LNCAP (cell line): ENCODE data around the gene SLC25A12.

Source experiments
- TF ChIP-seq, protein P1 (sequence below): fragments of 450-650 bp; IDR thresholded peaks from 2 replicates; pipeline ENCODE4 v1.5.1; 2017; ENCODE audit warnings: mild to moderate bottlenecking

Gene SLC25A12

DNA sequence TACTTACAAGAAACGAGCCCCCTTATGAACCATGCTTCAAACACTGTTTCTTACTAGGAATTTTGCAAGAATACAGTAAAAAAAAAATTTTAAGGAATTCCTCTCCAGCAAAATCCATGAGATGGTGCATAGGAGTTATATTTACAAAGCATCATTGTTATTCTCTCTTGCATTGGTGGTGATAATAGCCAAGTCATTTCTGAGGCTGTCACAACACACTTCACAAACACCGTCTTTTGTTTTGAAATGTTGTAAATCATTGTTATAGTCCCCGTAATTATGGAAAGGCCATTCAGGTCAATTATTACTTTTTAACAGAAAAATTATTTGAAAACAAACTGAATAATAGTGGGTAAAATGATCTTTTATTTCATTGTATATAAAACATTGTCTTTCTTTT lies 146.7 kb downstream of the SLC25A12 start:
- TF ChIP-seq, protein P1, sequence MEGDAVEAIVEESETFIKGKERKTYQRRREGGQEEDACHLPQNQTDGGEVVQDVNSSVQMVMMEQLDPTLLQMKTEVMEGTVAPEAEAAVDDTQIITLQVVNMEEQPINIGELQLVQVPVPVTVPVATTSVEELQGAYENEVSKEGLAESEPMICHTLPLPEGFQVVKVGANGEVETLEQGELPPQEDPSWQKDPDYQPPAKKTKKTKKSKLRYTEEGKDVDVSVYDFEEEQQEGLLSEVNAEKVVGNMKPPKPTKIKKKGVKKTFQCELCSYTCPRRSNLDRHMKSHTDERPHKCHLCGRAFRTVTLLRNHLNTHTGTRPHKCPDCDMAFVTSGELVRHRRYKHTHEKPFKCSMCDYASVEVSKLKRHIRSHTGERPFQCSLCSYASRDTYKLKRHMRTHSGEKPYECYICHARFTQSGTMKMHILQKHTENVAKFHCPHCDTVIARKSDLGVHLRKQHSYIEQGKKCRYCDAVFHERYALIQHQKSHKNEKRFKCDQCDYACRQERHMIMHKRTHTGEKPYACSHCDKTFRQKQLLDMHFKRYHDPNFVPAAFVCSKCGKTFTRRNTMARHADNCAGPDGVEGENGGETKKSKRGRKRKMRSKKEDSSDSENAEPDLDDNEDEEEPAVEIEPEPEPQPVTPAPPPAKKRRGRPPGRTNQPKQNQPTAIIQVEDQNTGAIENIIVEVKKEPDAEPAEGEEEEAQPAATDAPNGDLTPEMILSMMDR: no peak

DNA sequence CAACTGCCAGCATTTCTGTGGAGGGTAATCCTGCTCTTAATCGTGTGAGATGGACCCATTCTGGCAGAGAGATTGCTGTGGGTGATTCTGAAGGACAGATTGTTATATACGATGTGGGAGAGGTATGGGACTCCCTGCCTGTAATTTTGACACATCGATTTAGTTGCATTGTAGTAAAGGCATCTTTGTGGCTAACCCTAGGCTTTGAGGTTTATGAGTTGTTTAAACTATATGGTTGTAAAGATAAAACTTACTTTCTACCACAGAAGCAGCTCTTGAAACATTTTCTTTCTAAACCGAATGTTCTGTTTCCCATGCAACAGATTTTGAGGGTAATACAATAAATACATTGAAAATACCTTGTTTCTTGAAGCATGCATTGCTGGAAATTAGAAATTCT lies 148.2 kb downstream of the SLC25A12 start:
- TF ChIP-seq, protein P1: no peak

DNA sequence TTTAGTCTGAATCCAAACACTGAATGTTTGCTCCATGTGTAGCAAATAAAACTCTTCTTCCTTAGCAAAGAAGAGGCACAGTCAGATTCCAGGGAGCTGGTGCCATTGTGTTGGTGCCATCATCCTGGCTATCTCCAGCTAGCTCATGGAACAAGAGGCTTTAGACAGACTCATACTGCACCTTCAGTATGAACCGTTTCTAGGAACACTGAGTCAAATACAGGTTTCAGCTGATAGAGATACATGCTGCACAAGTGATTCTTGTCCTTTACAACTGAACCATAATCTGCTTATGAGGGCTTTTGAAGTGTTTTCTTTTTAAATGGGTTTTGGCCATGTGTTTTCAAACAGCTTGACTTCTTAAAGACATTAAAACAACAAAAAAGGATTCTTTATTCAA lies 148.9 kb downstream of the SLC25A12 start:
- TF ChIP-seq, protein P1: no peak

DNA sequence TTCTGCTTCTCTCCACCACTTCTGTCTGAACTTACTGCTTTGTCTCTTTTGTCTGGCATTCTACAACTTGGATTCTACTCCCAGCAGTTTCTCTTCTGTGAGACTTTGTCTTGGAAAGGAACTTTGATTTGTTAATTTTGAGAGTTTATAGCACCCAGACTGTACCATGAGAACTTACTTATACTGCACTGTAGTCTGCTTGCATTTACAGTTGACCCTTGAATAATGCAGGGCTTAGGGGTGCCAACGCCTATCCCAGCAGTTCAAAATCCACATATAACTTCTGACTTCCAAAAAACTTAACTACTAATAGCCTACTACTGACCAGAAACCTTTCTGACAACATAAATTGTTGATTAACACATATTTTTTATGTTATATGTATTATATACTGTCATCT lies 151.3 kb downstream of the SLC25A12 start:
- TF ChIP-seq, protein P1: no peak

DNA sequence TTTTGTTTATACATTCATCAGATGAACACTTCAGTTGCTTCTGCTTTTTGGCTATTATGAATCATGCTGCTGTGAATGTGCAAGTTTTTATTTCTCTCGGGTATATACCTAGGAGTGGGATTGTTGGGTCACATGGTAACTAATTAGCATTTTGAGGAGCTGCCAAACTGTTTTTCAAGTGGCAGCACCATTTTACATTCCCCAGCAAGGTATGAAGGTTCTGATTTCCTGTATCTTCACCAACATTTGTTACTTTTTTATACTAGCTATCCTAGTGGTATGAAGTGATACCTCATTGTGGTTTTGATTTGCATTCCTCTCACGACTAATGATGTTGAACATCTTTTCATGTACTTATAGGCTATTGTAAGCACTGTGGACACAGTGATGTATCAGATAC lies 152.9 kb downstream of the SLC25A12 start:
- TF ChIP-seq, protein P1: no peak

DNA sequence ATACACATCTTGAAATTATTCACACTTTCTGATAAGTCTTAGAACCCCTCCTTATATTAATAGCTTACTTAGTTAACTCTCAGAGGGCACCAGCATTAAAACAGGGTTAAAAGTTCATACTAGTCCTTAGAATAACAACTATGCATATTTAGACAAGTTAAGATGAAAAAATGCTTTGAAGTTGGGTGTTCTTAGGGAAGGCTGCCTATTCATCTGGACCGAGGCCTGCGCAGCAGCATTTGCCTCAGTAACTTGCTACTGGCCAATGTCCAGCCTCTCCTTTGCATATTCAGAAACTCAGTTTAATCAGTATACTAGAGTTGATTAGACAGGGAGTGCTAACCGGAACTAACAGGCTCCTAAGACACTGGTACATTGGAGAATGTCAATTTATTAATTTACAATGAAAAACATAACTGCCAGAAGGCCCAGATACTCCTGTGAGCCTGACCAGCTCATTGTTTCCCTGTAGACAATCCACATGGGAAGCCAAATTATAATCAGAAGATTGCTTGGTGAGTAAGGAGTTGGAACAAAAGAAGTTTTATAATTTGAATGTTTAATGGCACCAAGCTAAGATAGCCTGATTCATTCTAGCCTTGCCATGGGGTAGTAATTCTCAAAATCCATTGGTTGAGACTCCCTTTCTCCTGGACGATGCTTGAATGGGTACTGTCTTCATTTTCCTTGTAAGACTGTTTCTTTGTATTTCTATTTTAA lies 157.9 kb downstream of the SLC25A12 start:
- TF ChIP-seq, protein P1: no peak
